Heart left ventricle (tissue), 13 donors: ENCODE data around the gene BCL11A.

Experiments used
- POLR2A ChIP-seq, 2 donors: fragments of 450-650 bp; IDR thresholded peaks; one replicate each; pipeline ENCODE4 v1.6.1; 2017; ENCODE audit warnings: antibody characterized with exemption in 2 of 2, mild to moderate bottlenecking in 2 of 2, moderate library complexity in 2 of 2
- TF ChIP-seq, protein P1 (sequence below), 12 donors: fragments of 200-600 bp; sonication (generic) in 4 of 12; IDR thresholded peaks; one replicate each; pipeline versions ENCODE4 v1.5.0 to v1.8.0; 2018 to 2022; ENCODE audit warnings: antibody characterized with exemption in 12 of 12, mild to moderate bottlenecking in 5 of 12
- donor health status: ischemic (EF 13 %, LVEDD 7.1; RV severe dilation, severe dysfunction).
- donor health status: DM: no; HTN: yes; CAD: no.
- donor health status: DM: no; HTN: no; CAD: no.
- donor health status: ischemic (EF 25% LVEDD 6.9; RV normal size, moderate dysfunction).
- donor health status: ischemic (EF 25% LVEDD 5.7; RV mildly dilated, moderate dysfunction).
- donor health status: ischemic (EF 35%, LVEDD 5.7; RV mildly dilated, moderate dysfunction).
- donor health status: nonischemic (EF 11% LVEDD 7.7; RV severe dilation, severe dysfunction).
- donor health status: DM: yes; HTN: yes; CAD: no.
- donor health status: PGD.
- donor health status: ischemic (EF 29% LVEDD 5.4; RV normal size, mild dysfunction).
- donor health status: nonischemic (EF 23%, LVEDD 6.1; RV moderate dilation, normal function).

DNA sequence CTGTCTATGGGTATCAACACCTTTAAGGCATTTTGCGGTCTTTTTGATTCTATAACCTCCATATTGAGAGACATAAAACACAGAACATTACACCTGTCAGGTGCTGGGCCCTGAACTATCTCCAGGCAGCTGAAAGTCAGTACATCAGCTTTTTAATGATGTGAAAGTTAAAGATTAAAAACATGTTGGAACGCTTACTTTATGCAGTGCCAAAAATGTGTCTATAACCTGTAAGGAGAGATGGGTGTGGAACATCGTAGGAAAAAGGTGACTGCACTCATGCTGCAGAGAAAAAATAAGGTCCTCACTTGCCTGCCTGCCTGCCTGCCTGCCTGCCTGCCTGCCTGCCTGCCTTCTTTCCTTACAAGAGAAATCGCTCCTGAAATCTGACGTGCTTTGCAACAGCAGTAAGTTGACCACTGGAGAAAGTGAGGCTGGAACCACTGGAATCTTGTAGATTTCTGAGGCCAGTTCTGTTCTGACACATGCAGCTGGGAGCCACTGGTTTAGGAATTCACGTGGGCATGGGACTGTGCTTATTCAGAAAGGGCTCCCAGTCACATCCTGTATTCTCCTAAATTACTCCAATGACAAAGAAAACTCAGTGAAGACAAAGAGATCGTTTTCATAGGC is 34.1 kb downstream of the BCL11A start:
- no peak for TF ChIP-seq POLR2A (IDR thresholded peaks at IDR 0.05)
- TF ChIP-seq, protein P1, sequence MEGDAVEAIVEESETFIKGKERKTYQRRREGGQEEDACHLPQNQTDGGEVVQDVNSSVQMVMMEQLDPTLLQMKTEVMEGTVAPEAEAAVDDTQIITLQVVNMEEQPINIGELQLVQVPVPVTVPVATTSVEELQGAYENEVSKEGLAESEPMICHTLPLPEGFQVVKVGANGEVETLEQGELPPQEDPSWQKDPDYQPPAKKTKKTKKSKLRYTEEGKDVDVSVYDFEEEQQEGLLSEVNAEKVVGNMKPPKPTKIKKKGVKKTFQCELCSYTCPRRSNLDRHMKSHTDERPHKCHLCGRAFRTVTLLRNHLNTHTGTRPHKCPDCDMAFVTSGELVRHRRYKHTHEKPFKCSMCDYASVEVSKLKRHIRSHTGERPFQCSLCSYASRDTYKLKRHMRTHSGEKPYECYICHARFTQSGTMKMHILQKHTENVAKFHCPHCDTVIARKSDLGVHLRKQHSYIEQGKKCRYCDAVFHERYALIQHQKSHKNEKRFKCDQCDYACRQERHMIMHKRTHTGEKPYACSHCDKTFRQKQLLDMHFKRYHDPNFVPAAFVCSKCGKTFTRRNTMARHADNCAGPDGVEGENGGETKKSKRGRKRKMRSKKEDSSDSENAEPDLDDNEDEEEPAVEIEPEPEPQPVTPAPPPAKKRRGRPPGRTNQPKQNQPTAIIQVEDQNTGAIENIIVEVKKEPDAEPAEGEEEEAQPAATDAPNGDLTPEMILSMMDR (IDR thresholded peaks at IDR 0.05): no peak
